ENCODE results near the gene XKR7. TPM values are rescaled to one million over a fixed set of nuclear protein-coding genes. Genes with fewer than 3 reads are reported as not detected.
"Not testable (repeated sequence)": the region's sequence is repeated elsewhere in the genome, so short reads cannot be mapped to it uniquely, and the experiment has no call there.

XKR7 gene
- total and polyA plus RNA-seq, 8 donors = under 0.01 to 0.58 (median 0.21) TPM; not detected in 4

DNA sequence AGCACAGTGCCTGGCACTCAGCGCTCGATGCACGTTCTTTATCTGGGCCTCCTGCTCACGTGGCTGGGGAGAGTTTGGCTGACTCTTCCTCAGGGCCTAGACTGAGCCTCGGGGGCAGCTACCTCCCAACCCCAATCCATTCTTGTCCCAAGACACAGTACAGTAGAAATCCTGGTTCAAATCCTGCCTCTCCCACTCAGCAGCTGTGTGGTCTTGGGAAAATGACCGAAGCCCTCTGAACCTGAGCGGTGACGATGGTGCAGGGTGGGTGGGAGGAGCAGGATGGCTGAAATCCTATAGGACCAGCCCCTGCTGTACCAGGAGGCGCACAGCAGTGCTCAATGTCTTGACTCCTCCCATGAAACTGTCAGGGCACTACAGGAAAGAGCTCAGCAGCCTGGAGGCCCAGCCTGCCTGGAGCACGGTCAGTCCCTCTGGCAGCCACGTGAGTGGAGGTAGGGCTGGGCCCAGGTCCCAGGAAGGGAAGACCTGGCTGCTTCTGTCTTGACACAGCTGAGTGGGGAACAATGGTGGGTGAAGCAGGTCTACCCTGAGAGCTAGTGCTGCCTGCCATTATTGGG, 47.6 kb upstream of the XKR7 start:
- Histone ChIP-seq H3K9me3 (no peaks in the 10 kb centered on the region), H3K4me3 (no peak overlapping the region), H3K36me3 (no peaks in the 10 kb centered on the region), H3K27ac (no peak overlapping the region), H3K27me3 (peaks cover 0 to 34% (median 0%) of the 10 kb centered on the region in 3 donors), H3K4me1 (no peaks in the 10 kb centered on the region)
- DNase-seq = no peak
- TF ChIP-seq EP300 (IDR thresholded peaks at IDR 0.05) = no peak
- TF ChIP-seq, protein P1, sequence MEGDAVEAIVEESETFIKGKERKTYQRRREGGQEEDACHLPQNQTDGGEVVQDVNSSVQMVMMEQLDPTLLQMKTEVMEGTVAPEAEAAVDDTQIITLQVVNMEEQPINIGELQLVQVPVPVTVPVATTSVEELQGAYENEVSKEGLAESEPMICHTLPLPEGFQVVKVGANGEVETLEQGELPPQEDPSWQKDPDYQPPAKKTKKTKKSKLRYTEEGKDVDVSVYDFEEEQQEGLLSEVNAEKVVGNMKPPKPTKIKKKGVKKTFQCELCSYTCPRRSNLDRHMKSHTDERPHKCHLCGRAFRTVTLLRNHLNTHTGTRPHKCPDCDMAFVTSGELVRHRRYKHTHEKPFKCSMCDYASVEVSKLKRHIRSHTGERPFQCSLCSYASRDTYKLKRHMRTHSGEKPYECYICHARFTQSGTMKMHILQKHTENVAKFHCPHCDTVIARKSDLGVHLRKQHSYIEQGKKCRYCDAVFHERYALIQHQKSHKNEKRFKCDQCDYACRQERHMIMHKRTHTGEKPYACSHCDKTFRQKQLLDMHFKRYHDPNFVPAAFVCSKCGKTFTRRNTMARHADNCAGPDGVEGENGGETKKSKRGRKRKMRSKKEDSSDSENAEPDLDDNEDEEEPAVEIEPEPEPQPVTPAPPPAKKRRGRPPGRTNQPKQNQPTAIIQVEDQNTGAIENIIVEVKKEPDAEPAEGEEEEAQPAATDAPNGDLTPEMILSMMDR (IDR thresholded peaks at IDR 0.05) = no peak
- no peak for TF ChIP-seq POLR2AphosphoS5 (IDR thresholded peaks at IDR 0.05)
- TF ChIP-seq POLR2A (IDR thresholded peaks at IDR 0.05) = no peak
- intact Hi-C loops (cut with DNase I; ENCODE audit: low total_unique reads) = no loop called here
- 71 to 78% (median 72%) methylated on average over 7 to 11 of the region's 11 CpGs for WGBS, 5 donors

DNA sequence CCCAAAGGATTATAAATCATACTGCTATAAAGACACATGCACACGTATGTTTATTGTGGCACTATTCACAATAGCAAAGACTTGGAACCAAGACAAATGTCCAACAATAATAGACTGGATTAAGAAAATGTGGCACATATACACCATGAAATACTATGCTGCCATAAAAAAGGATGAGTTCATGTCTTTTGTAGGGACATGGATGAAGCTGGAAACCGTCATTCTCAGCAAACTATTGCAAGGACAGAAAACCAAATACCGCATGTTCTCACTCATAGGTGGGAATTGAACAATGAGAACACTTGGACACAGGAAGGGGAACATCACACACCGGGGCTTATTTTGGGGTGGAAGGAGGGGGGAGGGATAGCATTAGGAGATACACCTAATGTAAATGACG, 46.5 kb upstream of the XKR7 start:
- WGBS, 5 donors = 88 to 92% (median 90%) methylated on average over 5 of the region's 5 CpGs
- H3K4me1 ChIP-seq, H3K4me3 ChIP-seq: not testable (repeated sequence)

DNA sequence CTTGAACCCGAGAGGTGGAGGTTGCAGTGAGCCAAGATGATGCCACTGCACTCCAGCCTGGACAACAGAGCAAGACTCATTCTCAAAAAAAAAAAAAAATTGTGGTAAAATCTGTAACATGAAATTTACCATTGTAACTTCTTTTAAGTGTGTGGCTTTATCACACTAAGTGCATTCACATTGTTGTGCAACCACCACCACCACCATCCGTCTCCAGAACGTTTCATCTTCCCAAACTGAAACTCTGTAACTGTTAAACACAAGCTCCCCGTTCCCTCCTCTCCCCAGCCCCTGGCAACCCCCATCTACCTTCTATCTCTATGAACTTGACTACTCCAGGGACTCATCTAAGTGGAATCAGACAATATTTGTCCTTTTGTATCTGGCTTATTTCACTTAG, 45.8 kb upstream of the XKR7 start:
- TF ChIP-seq POLR2AphosphoS5 (IDR thresholded peaks at IDR 0.05) (no peak), EP300 (IDR thresholded peaks at IDR 0.05) (no peak), POLR2A (IDR thresholded peaks at IDR 0.05) (no peak)
- TF ChIP-seq, protein P1 (IDR thresholded peaks at IDR 0.05) = no peak
- intact Hi-C loops (cut with DNase I; ENCODE audit: low total_unique reads) = no loop called here
- no peaks in the 10 kb centered on the region for H3K4me1 ChIP-seq
- no peaks in the 10 kb centered on the region for H3K9me3 ChIP-seq
- DNase-seq = no peak
- no peak overlapping the region for H3K4me3 ChIP-seq
- H3K27me3 ChIP-seq = peaks cover 0 to 37% (median 0%) of the 10 kb centered on the region in 3 donors
- 54 to 74% (median 69%) methylated on average over 4 of the region's 4 CpGs for whole genome bisulfite sequencing, 5 donors
- H3K27ac ChIP-seq = no peak overlapping the region
- H3K36me3 ChIP-seq = no peaks in the 10 kb centered on the region

More for the DNA sequence above, 46.5 kb upstream of the XKR7 start:
- H3K9me3 ChIP-seq; DNase-seq; H3K27ac ChIP-seq; intact Hi-C loops (cut with DNase I; ENCODE audit: low total_unique reads); H3K36me3 ChIP-seq: not testable (repeated sequence)
- H3K27me3 ChIP-seq = peaks cover 0 to 34% (median 0%) of the 10 kb centered on the region in 3 donors

DNA sequence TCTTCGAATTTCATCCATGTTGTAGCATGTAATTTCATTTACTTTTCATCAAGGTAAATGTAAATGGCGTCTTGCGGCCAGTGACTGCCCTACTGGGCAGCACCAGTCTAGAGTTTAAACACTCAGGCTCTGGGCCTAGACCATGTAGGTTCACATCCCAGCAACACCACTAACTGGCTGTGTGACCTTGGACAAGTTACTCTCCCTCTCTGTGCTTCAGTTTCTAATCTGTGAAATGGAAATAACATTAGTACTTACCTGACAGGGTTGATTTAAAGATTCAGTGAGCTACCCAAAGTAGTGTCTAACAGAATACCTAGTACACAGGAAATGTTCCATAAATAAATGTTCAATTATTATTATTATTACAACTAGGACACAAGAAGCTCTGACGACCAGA, 45.4 kb upstream of the XKR7 start:
- no peak overlapping the region for H3K4me3 ChIP-seq
- DNase-seq = no peak
- 80 to 92% (median 86%) methylated on average over 4 of the region's 4 CpGs for WGBS, 5 donors
- H3K36me3 ChIP-seq = no peaks in the 10 kb centered on the region
- no peak overlapping the region for H3K27ac ChIP-seq
- H3K9me3 ChIP-seq = no peaks in the 10 kb centered on the region
- H3K27me3 ChIP-seq = peaks cover 0 to 37% (median 0%) of the 10 kb centered on the region in 3 donors
- intact Hi-C loops (cut with DNase I; ENCODE audit: low total_unique reads) = no loop called here
- TF ChIP-seq POLR2A (IDR thresholded peaks at IDR 0.05) = no peak
- TF ChIP-seq POLR2AphosphoS5 (IDR thresholded peaks at IDR 0.05) = no peak
- TF ChIP-seq EP300 (IDR thresholded peaks at IDR 0.05) = no peak
- TF ChIP-seq, protein P1 (IDR thresholded peaks at IDR 0.05) = no peak
- no peaks in the 10 kb centered on the region for H3K4me1 ChIP-seq
